Brain microvascular endothelial cell (primary cell): ENCODE results near the gene SAFB.

Source experiments
- DNase-seq: peaks from one replicate; pipeline ENCODE4 v3.0.0-alpha.2; 2020
- H3K27ac ChIP-seq: fragments of 250-450 bp; sonication (Bioruptor Pico); 2 replicates; pipeline ENCODE4 v1.5.1; 2020; ENCODE audit warnings: mild to moderate bottlenecking, moderate library complexity
- H3K27me3 ChIP-seq: fragments of 250-450 bp; sonication (Bioruptor Pico); replicated peaks from 2 replicates; pipeline ENCODE4 v1.5.1; 2020; ENCODE audit warnings: mild to moderate bottlenecking
- H3K36me3 ChIP-seq: fragments of 250-450 bp; sonication (Bioruptor Pico); replicated peaks from 2 replicates; pipeline ENCODE4 v1.5.1; 2020; ENCODE audit warnings: mild to moderate bottlenecking
- H3K4me3 ChIP-seq: 2 replicates; pipeline ENCODE4 v1.5.1; 2011; ENCODE audit warnings: low read depth, mild to moderate bottlenecking, control low read depth, low read length, moderate library complexity
- CTCF ChIP-seq: IDR thresholded peaks from 2 replicates; pipeline ENCODE4 v1.5.1; 2011; ENCODE audit warnings: low read depth, mild to moderate bottlenecking, moderate library complexity, low read length, control low read depth, inconsistent platforms; ENCODE audit errors: missing control alignments
- in situ Hi-C: cut with HindIII; loops from 2 replicates; pipeline ENCODE4 v1.10.0; 2017; ENCODE audit warnings: low sequenced_read_pairs, low pct_ligation_motif_present

The SAFB gene

GRCh38 chr19:5664515-5664914 is 41.6 kb downstream of the SAFB start:
- Histone ChIP-seq H3K4me3 (no peak overlapping the region), H3K36me3 (peaks cover 83% of the 10 kb centered on the region), H3K27me3 (no peaks in the 10 kb centered on the region), H3K27ac (no peak overlapping the region)
- in situ Hi-C loops = no loop called here
- DNase-seq = no peak
- TF ChIP-seq CTCF = no peak

GRCh38 chr19:5665781-5666513 is 43.1 kb downstream of the SAFB start:
- peaks cover 79% of the 10 kb centered on the region for H3K36me3 ChIP-seq

GRCh38 chr19:5666921-5667610 is 44.2 kb downstream of the SAFB start:
- in situ Hi-C loops = no loop called here
- H3K27me3 ChIP-seq = no peaks in the 10 kb centered on the region
- H3K27ac ChIP-seq = no peak overlapping the region
- DNase-seq = no peak
- H3K36me3 ChIP-seq = peaks cover 72% of the 10 kb centered on the region
- no peak overlapping the region for H3K4me3 ChIP-seq
- TF ChIP-seq CTCF = no peak

More at GRCh38 chr19:5665781-5666513, 43.1 kb downstream of the SAFB start:
- no peak overlapping the region for H3K27ac ChIP-seq
- no peaks in the 10 kb centered on the region for H3K27me3 ChIP-seq
- in situ Hi-C loops = no loop called here
- H3K4me3 ChIP-seq = no peak overlapping the region
- peak; percentile 59 for TF ChIP-seq CTCF
- peak; percentile 74 for DNase-seq

GRCh38 chr19:5667751-5668271 is 44.9 kb downstream of the SAFB start:
- no peak for TF ChIP-seq CTCF
- no peak for DNase-seq
- H3K36me3 ChIP-seq = peaks cover 64% of the 10 kb centered on the region
- no peak overlapping the region for H3K4me3 ChIP-seq
- H3K27me3 ChIP-seq = no peaks in the 10 kb centered on the region
- in situ Hi-C loops = no loop called here
- no peak overlapping the region for H3K27ac ChIP-seq

- Histone ChIP-seq H3K27ac (no peak overlapping the region), H3K4me3 (no peak overlapping the region), H3K27me3 (no peaks in the 10 kb centered on the region), H3K36me3 (peaks cover 50% of the 10 kb centered on the region)
- no peak for TF ChIP-seq CTCF
- in situ Hi-C loops = no loop called here
- DNase-seq = no peak
Observed at GRCh38 chr19:5669212-5669611, 46.3 kb downstream of the SAFB start.
